ENCODE results near the gene C19orf25. TPM values are rescaled to one million over a fixed set of nuclear protein-coding genes. Genes with fewer than 3 reads are reported as not detected.

C19orf25 gene
- total and polyA plus RNA-seq, 9 of the 15 experiments (the other 6 are each of a cell fraction or from before 2014, with no cell fraction given): 0.79 to 96.0 (median 36.1) TPM

DNA sequence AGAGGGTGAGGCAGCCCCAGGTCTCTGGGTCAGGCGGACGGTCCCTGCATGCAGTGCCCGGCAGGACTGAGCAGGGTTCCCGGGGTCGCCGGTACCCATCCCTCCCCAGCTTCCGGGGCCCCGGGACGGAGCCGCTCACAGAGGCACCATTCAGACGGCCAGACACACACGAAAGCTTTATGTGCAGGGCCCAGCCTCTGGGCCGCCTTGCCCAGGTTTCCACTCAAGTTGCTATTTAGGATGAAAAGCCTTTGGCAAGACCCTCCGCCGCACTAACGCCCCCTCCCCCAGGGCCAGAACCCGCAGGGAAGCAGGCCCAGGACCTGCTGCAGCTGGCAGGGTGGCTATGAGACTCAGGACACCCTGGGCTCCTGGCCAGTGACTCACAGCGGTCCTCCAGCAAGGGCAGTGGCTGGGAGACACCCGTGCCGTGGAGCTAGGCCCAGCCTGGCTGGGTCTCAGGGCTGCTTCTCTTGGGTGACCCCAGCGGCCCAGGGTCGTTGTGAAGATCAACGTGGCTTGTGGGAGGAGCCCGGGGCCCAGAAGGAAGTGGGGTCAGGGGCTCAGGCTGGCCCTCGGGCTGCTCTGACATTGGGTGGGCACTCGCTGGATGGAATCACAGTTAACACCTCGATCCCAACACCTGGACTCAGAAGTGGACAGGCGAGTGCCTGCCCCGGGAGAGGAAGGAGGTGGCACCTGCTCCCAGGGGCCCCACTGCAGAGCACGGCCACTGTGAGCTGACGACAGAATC lies 4.8 kb downstream of the C19orf25 start (continued):
- TF ChIP-seq RBM22 (IDR thresholded peaks at IDR 0.05; ENCODE audit: low read depth, low read length, poor library complexity, severe bottlenecking) (peak; percentile 30), POLR2G (IDR thresholded peaks at IDR 0.05; ENCODE audit: low read depth, low read length) (0 out of 2 replicates have a peak, but pooled peaks have one; percentile 5), HNRNPUL1 (IDR thresholded peaks at IDR 0.05; ENCODE audit: low read length) (no peak), CHCHD3 (CRISPR knock-in tag; IDR thresholded peaks at IDR 0.05) (no peak), ARNT (IDR thresholded peaks at IDR 0.05) (no peak), ESRRA (IDR thresholded peaks at IDR 0.05; ENCODE audit: borderline replicate concordance, low read depth) (no peak), RAD21 (CRISPR knock-in tag; conservative IDR thresholded peaks at IDR 0.05 in 1 of 2, IDR thresholded peaks at IDR 0.05 in 1 of 2) (no peak), SUPT5H (IDR thresholded peaks at IDR 0.05) (peak; percentile 24; the same call in 1 of the 2 replicates), NONO (IDR thresholded peaks at IDR 0.05; ENCODE audit: low read depth in 2 of 2, low read length in 1 of 2) (no peak), POLR2A (conservative IDR thresholded peaks at IDR 0.05) (peak; percentile 42; the same call in 1 of the 2 replicates)
- TF ChIP-seq, protein P1, sequence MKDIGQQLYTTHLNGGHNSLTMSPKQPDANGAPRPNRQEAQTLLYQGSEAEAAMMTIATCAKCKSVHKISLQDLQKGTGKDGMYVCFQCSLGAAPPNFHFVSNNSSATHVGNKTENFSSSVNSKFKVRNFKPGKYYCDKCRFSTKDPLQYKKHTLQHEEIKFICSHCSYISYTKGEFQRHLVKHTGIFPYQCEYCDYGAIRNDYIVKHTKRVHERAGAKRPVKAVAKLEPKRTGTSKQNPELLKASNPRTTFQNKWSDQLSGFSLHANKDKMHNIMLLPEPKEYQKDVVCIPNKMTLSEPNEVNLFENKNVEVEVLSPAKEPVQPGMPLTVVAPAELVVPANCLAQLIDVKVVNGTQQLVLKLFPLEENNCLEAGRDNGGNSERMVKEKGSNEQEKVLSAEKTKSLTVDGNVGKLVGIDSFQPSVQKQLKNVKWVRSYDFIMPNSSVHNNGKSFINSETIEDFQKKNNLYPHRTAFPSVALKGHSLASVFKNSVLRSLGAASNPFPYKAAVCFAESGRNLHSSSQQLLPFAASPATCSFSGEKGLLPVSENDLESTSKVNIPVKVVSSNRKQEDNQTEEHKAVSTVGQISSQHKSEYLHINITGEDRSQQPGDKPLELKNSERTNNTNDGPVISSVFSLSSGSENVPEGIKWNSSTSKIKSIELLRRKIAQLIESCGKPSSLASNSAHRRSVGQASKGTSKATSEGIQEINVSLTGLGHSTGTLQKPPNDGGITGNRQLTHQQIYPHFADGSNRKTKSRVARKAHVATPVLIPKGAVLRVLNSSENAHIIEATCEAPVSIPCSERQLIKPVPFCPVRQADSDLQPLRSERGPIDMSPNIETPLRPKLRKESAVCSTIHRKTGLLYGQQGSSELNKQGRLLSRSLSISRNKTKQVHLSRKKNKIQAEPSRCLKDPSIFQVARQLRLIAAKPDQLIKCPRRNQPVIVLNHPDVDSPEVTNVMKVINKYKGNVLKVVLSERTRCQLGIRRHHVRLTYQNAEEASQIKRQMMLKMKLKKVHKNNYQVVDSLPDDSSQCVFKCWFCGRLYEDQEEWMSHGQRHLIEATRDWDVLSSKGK (CRISPR knock-in tag; IDR thresholded peaks at IDR 0.05): no peak

Data from K562 (cell line).